GM13976 (cell line): Measurements from ENCODE around the gene RUFY3.
"Not testable (repeated sequence)": the region's sequence is repeated elsewhere in the genome, so short reads cannot be mapped to it uniquely, and the experiment has no call there.

Experiments
- DNase-seq: peaks from one replicate; pipeline ENCODE4 v3.0.0; 2012; ENCODE audit warnings: low spot score
- in situ Hi-C: fragments of 300-500 bp; cut with MboI; formaldehyde crosslinking; loops from one replicate; pipeline ENCODE4 v1.12.0; 2022; ENCODE audit warnings: low sequenced_read_pairs, mixed read lengths, inconsistent platforms; ENCODE audit not compliant: unreplicated experiment
- TF ChIP-seq, protein P1 (sequence below): IDR thresholded peaks from 2 replicates; pipeline ENCODE4 v1.5.1; 2012; ENCODE audit warnings: borderline replicate concordance, mild to moderate bottlenecking; ENCODE audit not compliant: insufficient read depth; ENCODE audit errors: extremely low read depth, missing control alignments, control extremely low read depth

Gene RUFY3

DNA sequence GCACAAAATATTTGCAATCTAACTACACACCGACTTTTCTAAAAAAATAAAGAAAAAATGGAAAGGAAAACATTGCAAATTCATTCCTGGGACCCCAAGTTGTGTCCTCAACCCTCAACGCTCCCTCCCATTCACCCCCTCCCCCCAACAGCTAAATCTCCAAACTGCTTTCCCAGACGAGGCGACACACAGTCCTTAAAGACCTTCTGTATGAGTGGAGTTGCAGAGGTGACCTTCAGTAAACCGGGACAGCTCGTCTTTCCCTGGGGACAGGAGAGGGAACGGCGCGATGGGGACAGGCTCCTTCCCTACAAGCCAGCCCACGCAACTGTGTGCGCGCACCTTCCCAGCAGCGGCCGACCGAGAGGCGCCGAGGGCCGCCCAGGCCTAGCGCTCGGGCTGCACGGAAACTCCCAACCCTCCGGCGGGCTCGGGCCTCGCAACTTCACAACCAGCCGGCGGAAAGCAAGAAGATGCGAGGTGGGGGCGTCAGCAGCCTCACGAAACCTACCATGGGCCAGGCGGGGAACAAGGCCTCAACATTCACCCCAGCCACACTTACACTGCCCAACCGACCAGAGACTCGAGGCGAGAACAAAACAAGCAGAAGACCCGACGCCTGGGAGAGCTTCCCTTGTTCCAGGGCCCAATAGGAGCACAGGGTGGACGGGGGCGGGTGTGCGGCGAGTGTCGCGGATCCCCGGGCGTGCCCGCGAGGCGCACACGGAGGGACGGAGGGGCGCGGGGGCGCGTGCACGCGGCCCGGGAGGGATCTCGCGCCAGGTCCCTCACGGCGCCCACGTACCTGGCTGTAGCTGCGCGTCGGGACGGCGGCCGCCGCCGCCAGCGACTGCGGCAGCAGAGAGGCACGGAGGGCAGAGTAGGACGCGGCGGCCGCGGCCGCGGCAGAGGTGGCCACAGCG lies 117.2 kb downstream of the RUFY3 start:
- peak; percentile 81 for DNase-seq
- in situ Hi-C loops: no loop called here
- TF ChIP-seq, protein P1, sequence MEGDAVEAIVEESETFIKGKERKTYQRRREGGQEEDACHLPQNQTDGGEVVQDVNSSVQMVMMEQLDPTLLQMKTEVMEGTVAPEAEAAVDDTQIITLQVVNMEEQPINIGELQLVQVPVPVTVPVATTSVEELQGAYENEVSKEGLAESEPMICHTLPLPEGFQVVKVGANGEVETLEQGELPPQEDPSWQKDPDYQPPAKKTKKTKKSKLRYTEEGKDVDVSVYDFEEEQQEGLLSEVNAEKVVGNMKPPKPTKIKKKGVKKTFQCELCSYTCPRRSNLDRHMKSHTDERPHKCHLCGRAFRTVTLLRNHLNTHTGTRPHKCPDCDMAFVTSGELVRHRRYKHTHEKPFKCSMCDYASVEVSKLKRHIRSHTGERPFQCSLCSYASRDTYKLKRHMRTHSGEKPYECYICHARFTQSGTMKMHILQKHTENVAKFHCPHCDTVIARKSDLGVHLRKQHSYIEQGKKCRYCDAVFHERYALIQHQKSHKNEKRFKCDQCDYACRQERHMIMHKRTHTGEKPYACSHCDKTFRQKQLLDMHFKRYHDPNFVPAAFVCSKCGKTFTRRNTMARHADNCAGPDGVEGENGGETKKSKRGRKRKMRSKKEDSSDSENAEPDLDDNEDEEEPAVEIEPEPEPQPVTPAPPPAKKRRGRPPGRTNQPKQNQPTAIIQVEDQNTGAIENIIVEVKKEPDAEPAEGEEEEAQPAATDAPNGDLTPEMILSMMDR: no peak

DNA sequence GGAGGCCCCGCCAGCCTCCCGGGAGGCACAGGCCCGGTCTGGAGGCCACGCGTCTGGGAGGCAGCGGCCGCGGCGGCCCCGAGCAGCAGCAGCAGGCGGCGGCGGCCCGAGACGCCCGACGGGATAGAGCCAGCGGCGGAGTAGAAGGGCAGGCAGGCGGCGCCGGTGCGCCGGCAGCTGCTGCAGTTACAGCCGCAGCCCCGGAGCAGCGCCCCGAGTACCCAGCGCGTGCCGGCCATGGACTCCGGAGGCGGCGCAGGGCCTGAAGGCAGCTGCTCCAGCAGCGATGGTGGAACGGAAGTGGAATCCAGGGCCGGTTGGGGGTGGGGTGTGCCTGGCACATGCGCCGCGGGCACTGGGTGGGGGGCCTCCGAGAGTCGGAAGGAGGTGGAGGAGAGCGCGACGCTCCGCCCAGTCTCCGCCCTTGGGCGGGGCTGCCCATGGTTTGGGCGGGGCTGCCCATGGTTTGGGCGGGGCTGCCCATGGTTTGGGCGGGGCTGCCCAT lies 117.9 kb downstream of the RUFY3 start, which contains the start of gene GRSF1:
Gene GRSF1, minus strand, starts transcription at position 302 of the 505 bp plus-strand sequence. Its CDS starts 63 bp downstream, at position 239.
- peak; percentile 94 for DNase-seq
- TF ChIP-seq, protein P1: peak; percentile 42
- in situ Hi-C loops: no loop called here

DNA sequence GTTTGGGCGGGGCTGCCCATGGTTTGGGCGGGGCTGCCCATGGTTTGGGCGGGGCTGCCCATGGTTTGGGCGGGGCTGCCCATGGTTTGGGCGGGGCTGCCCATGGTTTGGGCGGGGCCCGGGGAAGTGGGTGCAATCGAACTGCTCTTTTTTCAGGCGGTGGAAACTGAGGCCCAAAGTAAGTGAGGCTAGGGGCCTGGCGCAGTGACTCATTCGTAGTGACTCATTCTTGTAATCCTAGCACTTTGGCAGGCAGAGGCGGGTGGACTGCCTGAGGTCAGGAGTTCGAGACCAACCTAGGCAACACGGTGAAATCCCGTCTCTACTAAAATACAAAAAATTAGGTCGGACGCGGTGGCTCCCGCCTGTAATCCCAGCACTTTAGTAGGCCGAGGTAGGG lies 118.4 kb downstream of the RUFY3 start:
- in situ Hi-C loops: not testable (repeated sequence)
- DNase-seq: peak; percentile 48

DNA sequence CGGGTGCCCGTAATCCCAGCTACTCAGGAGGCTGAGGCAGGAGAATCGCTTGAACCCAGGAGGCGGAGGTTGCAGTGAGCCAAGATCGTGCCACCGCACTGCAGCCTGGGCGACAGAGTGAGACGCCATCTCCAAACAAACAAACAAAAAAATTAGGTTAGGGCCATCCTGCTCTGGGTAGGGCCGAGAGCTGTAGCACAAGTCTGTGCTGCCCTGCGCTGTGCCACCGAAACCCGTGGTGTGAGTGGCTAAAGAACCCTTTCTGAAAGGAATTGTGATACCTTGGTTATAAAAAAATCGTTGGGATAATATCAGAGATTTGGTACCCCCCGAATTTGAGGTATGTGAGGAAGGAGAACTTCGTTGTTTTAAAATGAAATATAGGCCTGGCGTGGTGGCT lies 118.9 kb downstream of the RUFY3 start:
- DNase-seq, in situ Hi-C loops: not testable (repeated sequence)

DNA sequence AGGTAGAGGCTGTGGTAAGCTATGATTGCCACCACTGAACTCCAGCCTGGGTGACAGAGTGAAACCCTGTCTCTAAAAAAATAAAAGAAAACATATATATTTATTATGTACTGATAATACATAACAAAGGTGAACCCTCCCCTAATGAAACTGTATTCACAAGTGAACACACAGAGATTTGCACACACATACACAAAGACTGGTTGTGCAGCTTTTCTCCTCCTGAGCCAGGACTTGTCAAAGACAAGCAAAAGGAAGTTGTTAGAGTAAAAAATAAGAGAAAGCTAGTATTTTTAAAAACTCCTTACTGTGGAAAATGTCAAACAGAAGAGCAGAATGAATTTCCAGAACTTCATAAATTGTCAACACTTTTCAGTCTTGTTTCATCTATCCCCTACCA lies 119.4 kb downstream of the RUFY3 start:
- DNase-seq: no peak
- in situ Hi-C loops: no loop called here
- TF ChIP-seq, protein P1: no peak

DNA sequence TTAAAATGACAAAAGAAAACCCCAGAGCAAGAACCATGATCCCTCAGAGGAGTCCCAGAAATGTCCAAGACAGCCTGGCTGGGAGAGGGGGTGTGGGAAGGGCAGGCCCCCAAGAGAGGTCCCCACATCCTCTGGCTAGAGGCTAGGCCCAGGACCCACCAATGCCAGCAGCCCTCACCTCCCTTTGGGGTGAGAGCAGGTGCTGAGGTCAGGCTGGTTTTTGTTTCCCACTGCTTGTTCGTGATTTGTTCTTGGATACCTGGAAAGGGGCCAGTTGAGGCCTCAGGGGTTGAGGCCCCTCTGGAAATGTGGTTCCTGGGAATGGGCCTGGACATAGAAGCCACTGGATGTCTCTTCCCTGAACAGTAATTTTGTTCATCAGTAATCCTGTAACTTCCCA lies 120.2 kb downstream of the RUFY3 start:
- TF ChIP-seq, protein P1: no peak
- no peak for DNase-seq
- in situ Hi-C loops: no loop called here

DNA sequence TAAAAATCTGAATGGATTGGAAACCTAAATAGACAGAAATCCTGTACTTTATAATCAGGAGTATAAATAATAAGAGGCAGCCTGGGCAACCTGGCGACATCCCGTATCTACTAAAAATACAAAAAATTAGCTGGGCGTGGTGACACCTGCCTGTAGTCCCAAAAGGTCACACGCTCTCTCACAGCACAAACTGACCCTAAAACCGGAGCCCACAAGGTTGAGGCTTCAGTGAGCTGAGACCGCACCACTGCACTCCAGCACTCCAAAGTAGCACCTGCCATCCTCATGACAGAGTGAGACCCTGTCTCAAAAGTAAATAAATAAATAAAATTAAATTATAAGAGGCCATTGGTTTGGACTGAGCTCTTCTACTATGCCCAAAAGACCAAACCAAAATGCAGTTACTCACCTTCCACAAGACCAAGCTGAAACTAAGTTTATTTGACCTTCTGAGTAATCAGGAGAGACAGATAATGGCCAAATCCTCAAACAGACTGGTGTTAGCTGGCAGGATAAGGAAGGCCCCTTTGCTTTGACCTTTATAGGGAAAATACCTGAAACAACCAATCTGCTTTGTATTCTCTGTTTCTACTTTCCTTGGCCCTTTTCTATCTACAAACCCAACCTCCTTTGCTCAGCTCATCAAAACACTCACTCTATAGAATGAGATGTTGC lies 121.1 kb downstream of the RUFY3 start:
- peak; percentile 37 for DNase-seq
- TF ChIP-seq, protein P1: no peak
- in situ Hi-C loops: no loop called here
